Esophagus muscularis mucosa (tissue), 3 donors: ENCODE measurements around the gene FRY.

Experiments used
- CTCF ChIP-seq, 3 experiments: fragments of 200-600 bp in 2 of 3; fragments of 450-650 bp in 1 of 3; sonication (generic) in 2 of 3; IDR thresholded peaks; one replicate each; pipeline ENCODE4 v1.5.1; 2017 to 2019; ENCODE audit warnings: antibody characterized with exemption in 3 of 3, mild to moderate bottlenecking in 2 of 3, moderate library complexity in 1 of 3
- POLR2A ChIP-seq: fragments of 450-650 bp; IDR thresholded peaks from one replicate; pipeline ENCODE4 v1.6.1; 2017; ENCODE audit warnings: antibody characterized with exemption, moderate library complexity, mild to moderate bottlenecking, low read depth

GRCh38 chr13:32151240-32151639, 119.7 kb downstream of the FRY start:
- TF ChIP-seq POLR2A = no peak
- no peak for TF ChIP-seq CTCF (IDR thresholded peaks at IDR 0.05)
